HG02870 (cell line): ENCODE data around the gene AGMO.
"Not testable (repeated sequence)": the region's sequence is repeated elsewhere in the genome, so short reads cannot be mapped to it uniquely, and the experiment has no call there.

Experiments used
- ATAC-seq: cut with Tn5 transposase; IDR thresholded peaks from one replicate; pipeline ENCODE4 v1.9.1; 2021; ENCODE audit warnings: mild to moderate bottlenecking, moderate library complexity; ENCODE audit not compliant: unreplicated experiment

AGMO gene

GRCh38 chr7:15332956-15333355 is 228.9 kb downstream of the AGMO start:
- ATAC-seq, result no peak

- ATAC-seq, result no peak
These were observed 230.9 kb downstream of the AGMO start for GRCh38 chr7:15330943-15331342.

- no peak for ATAC-seq
These were observed 234.8 kb downstream of the AGMO start for GRCh38 chr7:15327001-15327400.

- ATAC-seq, result no peak
These were observed 235.7 kb downstream of the AGMO start for GRCh38 chr7:15326044-15326644.

- no peak for ATAC-seq
These were observed 238.3 kb downstream of the AGMO start for GRCh38 chr7:15323550-15323949.

- ATAC-seq, result no peak
These were observed 244.6 kb downstream of the AGMO start for GRCh38 chr7:15317215-15317614.

GRCh38 chr7:15315678-15316077 is 246.1 kb downstream of the AGMO start:
- ATAC-seq, result no peak

- ATAC-seq, result no peak
These were observed 246.9 kb downstream of the AGMO start for GRCh38 chr7:15314922-15315321.

- ATAC-seq, result no peak
These were observed 248.5 kb downstream of the AGMO start for GRCh38 chr7:15313361-15313760.

GRCh38 chr7:15309872-15310271 is 251.9 kb downstream of the AGMO start:
- ATAC-seq, result no peak

- ATAC-seq, result no peak
These were observed 253.0 kb downstream of the AGMO start for GRCh38 chr7:15308821-15309220.

- ATAC-seq, result no peak
These were observed 255.5 kb downstream of the AGMO start for GRCh38 chr7:15306296-15306695.

- ATAC-seq, result no peak
These were observed 256.7 kb downstream of the AGMO start for GRCh38 chr7:15305002-15305600.

- ATAC-seq, result no peak
These were observed 258.5 kb downstream of the AGMO start for GRCh38 chr7:15303357-15303756.

GRCh38 chr7:15300986-15301385 is 260.8 kb downstream of the AGMO start:
- ATAC-seq, result not testable (repeated sequence)

- no peak for ATAC-seq
These were observed 269.7 kb downstream of the AGMO start for GRCh38 chr7:15292138-15292537.

- ATAC-seq, result no peak
These were observed 270.1 kb downstream of the AGMO start for GRCh38 chr7:15291699-15292098.

- no peak for ATAC-seq
These were observed 273.1 kb downstream of the AGMO start for GRCh38 chr7:15288741-15289140.

GRCh38 chr7:15284396-15284795 is 277.4 kb downstream of the AGMO start:
- ATAC-seq, result no peak

GRCh38 chr7:15280078-15280733 is 281.6 kb downstream of the AGMO start:
- no peak for ATAC-seq

- no peak for ATAC-seq
These were observed 282.2 kb downstream of the AGMO start for GRCh38 chr7:15279640-15280039.

- ATAC-seq, result no peak
These were observed 304.1 kb downstream of the AGMO start for GRCh38 chr7:15257689-15258088.
